OCI-LY1 (cell line): ENCODE data around the gene MAP2.

Source experiments
- H2AFZ ChIP-seq: fragments of 200-600 bp; sonication (generic), shearing (Covaris generic); 2 replicates; pipeline ENCODE4 v1.6.0; 2014; ENCODE audit warnings: antibody characterized with exemption, mild to moderate bottlenecking, low read length
- H3F3A ChIP-seq: fragments of 200-600 bp; sonication (generic), shearing (Covaris generic); 2 replicates; pipeline ENCODE4 v1.6.0; 2014; ENCODE audit warnings: mild to moderate bottlenecking, antibody characterized with exemption, low read length, moderate library complexity; ENCODE audit not compliant: insufficient read depth
- H3K27ac ChIP-seq: fragments of 200-600 bp; sonication (generic); 2 replicates; pipeline ENCODE4 v1.5.1; 2014; ENCODE audit warnings: low read length, mixed run types, mild to moderate bottlenecking, low read depth; ENCODE audit not compliant: poor library complexity, severe bottlenecking
- H3K27me3 ChIP-seq: fragments of 200-600 bp; sonication (generic); 2 replicates; pipeline ENCODE4 v1.6.0; 2014; ENCODE audit warnings: antibody characterized with exemption, mild to moderate bottlenecking, low read length, moderate library complexity; ENCODE audit not compliant: insufficient read depth
- H3K36me3 ChIP-seq: fragments of 200-600 bp; sonication (generic); 2 replicates; pipeline ENCODE4 v1.6.1; 2014; ENCODE audit warnings: mild to moderate bottlenecking, antibody characterized with exemption, low read length, moderate library complexity, mixed read lengths; ENCODE audit not compliant: insufficient read depth
- H3K4me1 ChIP-seq: fragments of 200-600 bp; sonication (generic); 2 replicates; pipeline ENCODE4 v1.5.1; 2014; ENCODE audit warnings: mild to moderate bottlenecking, low read length, moderate library complexity; ENCODE audit not compliant: insufficient read depth, severe bottlenecking
- H3K4me2 ChIP-seq: fragments of 200-600 bp; sonication (generic), shearing (Covaris generic); 2 replicates; pipeline ENCODE4 v1.6.1; 2014; ENCODE audit warnings: low read length
- H3K4me3 ChIP-seq: fragments of 200-600 bp; sonication (generic); 2 replicates; pipeline ENCODE4 v1.5.1; 2014; ENCODE audit warnings: low read length, low read depth, mild to moderate bottlenecking, mixed read lengths; ENCODE audit not compliant: poor library complexity, severe bottlenecking
- H3K79me2 ChIP-seq: fragments of 200-600 bp; shearing (Covaris generic); 2 replicates; pipeline ENCODE4 v1.6.1; 2016; ENCODE audit warnings: mixed run types, low read length, mixed read lengths; ENCODE audit not compliant: insufficient read depth
- H3K9ac ChIP-seq: fragments of 200-600 bp; sonication (generic), shearing (Covaris generic); 2 replicates; pipeline ENCODE4 v1.6.1; 2014; ENCODE audit warnings: mild to moderate bottlenecking, low read length, mixed read lengths
- H3K9me2 ChIP-seq: fragments of 200-600 bp; sonication (generic), shearing (Covaris generic); 2 replicates; pipeline ENCODE4 v1.6.1; 2014; ENCODE audit warnings: low read depth, mild to moderate bottlenecking, low read length, mixed read lengths
- H3K9me3 ChIP-seq: fragments of 200-600 bp; shearing (Covaris generic); 2 replicates; pipeline ENCODE4 v1.6.1; 2014; ENCODE audit warnings: low read length, mixed read lengths
- H4K20me1 ChIP-seq: fragments of 200-600 bp; sonication (generic), shearing (Covaris generic); 2 replicates; pipeline ENCODE4 v1.6.0; 2016; ENCODE audit warnings: mild to moderate bottlenecking, low read length; ENCODE audit not compliant: insufficient read depth
- CTCF ChIP-seq: fragments of 200-600 bp; sonication (generic), shearing (Covaris generic); IDR thresholded peaks from 2 replicates; pipeline ENCODE4 v1.5.1; 2017; ENCODE audit warnings: mild to moderate bottlenecking, antibody characterized with exemption, low read length, moderate library complexity, mixed read lengths
- EZH2 ChIP-seq: fragments of 200-600 bp; sonication (generic), shearing (Covaris generic); IDR thresholded peaks from 2 replicates; pipeline ENCODE4 v1.8.0; 2017; ENCODE audit warnings: borderline replicate concordance, mixed run types, mild to moderate bottlenecking, antibody characterized with exemption, low read length, moderate library complexity, mixed read lengths

The MAP2 gene

GRCh38 chr2:209609531-209609930 lies 185.7 kb downstream of the MAP2 start:
- no peaks in the 10 kb centered on the region for H3K4me1 ChIP-seq
- H3K9me3 ChIP-seq: no peaks in the 10 kb centered on the region
- H2AFZ ChIP-seq: no peak overlapping the region
- H3K36me3 ChIP-seq: no peaks in the 10 kb centered on the region
- H3K4me3 ChIP-seq: no peak overlapping the region
- H3K27ac ChIP-seq: no peak overlapping the region
- H3K27me3 ChIP-seq: no peaks in the 10 kb centered on the region
- no peaks in the 10 kb centered on the region for H3F3A ChIP-seq
- H4K20me1 ChIP-seq: no peaks in the 10 kb centered on the region
- H3K9me2 ChIP-seq: no peaks in the 10 kb centered on the region
- no peaks in the 10 kb centered on the region for H3K79me2 ChIP-seq
- TF ChIP-seq CTCF: no peak
- TF ChIP-seq EZH2: no peak
- no peak overlapping the region for H3K4me2 ChIP-seq
- H3K9ac ChIP-seq: no peak overlapping the region

DNA sequence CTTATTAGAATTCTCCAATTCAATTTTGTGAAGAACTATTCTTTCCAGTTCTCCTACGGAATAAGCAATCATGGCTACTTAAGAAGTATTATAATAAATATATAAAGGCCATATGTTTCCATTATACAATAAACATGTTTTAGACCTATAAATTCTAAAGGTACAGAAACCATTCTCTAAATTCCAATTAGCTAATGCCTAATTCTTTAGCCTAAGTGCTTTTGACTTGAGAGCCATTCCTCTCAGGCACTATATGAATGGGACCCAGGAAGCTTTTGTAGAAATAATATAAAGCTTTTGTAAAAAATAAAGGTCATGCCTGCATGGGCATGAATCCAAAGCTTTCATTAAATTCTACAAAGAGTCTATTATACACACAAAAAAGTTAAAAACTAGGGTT lies 186.8 kb downstream of the MAP2 start:
- H4K20me1 ChIP-seq: no peaks in the 10 kb centered on the region
- H3K36me3 ChIP-seq: no peaks in the 10 kb centered on the region
- no peak overlapping the region for H3K4me3 ChIP-seq
- TF ChIP-seq CTCF (no peak), EZH2 (no peak)
- no peak overlapping the region for H3K4me2 ChIP-seq
- H3F3A ChIP-seq: no peaks in the 10 kb centered on the region
- no peaks in the 10 kb centered on the region for H3K4me1 ChIP-seq
- H3K9me2 ChIP-seq: no peaks in the 10 kb centered on the region
- H3K9ac ChIP-seq: no peak overlapping the region
- H3K9me3 ChIP-seq: no peaks in the 10 kb centered on the region
- no peak overlapping the region for H2AFZ ChIP-seq
- H3K27ac ChIP-seq: no peak overlapping the region
- H3K79me2 ChIP-seq: no peaks in the 10 kb centered on the region
- no peaks in the 10 kb centered on the region for H3K27me3 ChIP-seq

DNA sequence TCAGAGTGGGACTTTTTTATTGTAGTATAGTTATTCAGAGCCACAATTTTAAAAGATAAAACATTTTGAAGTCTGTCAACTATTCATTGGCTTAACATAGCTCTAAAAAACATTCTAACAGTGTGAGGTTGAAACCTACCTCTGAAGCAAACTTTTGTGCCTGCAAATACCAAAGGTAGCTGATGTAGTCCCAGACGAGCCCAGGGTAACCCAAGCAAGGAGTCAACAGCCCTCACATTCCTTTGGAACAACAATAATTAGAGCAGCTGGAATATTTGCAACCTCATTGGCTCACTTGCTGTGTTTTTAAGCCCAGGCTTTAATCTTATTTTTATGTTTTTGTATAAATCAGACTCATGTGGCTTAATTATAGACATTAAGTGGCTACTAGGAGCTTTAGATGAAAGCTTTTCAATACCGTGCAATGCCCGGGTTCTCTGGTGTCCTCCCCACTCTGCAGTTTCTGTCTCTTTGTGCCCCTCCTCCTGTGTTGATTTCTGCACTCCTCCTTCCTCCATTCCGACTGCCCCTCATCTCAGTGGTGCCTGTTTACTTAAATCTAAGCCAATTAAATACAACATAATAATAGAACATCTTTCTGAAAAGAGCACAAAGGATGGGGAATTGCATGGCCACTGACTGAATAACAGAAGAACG lies 189.9 kb downstream of the MAP2 start:
- TF ChIP-seq EZH2 (no peak), CTCF (no peak)
- Histone ChIP-seq H3F3A (no peaks in the 10 kb centered on the region), H3K79me2 (no peaks in the 10 kb centered on the region), H3K4me2 (no peak overlapping the region), H3K9me3 (peaks cover 7% of the 10 kb centered on the region; the same call in 1 of the 2 replicates), H3K36me3 (no peaks in the 10 kb centered on the region; the same call in 1 of the 2 replicates), H3K9me2 (no peaks in the 10 kb centered on the region), H3K4me3 (no peak overlapping the region), H3K4me1 (no peaks in the 10 kb centered on the region), H3K27ac (no peak overlapping the region), H3K27me3 (no peaks in the 10 kb centered on the region), H3K9ac (no peak overlapping the region), H2AFZ (no peak overlapping the region), H4K20me1 (no peaks in the 10 kb centered on the region)
